ENCODE data around the gene ARHGEF10L.

Gene ARHGEF10L

GRCh38 chr1:17612831-17613230, 73.3 kb downstream of the ARHGEF10L start:
- DNase-seq (ENCODE audit: low read depth), result no peak
- no peak for TF ChIP-seq CTCF (conservative IDR thresholded peaks at IDR 0.05; ENCODE audit: low read depth, low read length)
- H3K4me3 ChIP-seq (ENCODE audit: low read depth, low read length), result no peak overlapping the region

- TF ChIP-seq CTCF (conservative IDR thresholded peaks at IDR 0.05; ENCODE audit: low read depth, low read length), result no peak
- no peak for DNase-seq (ENCODE audit: low read depth)
- H3K4me3 ChIP-seq (ENCODE audit: low read depth, low read length), result no peak overlapping the region
These were observed 75.1 kb downstream of the ARHGEF10L start for GRCh38 chr1:17614586-17614985.

- no peak for TF ChIP-seq CTCF (conservative IDR thresholded peaks at IDR 0.05; ENCODE audit: low read depth, low read length)
- no peak for DNase-seq (ENCODE audit: low read depth)
- no peak overlapping the region for H3K4me3 ChIP-seq (ENCODE audit: low read depth, low read length)
These were observed 75.7 kb downstream of the ARHGEF10L start for GRCh38 chr1:17615157-17615556.

GRCh38 chr1:17615959-17616358, 76.5 kb downstream of the ARHGEF10L start:
- TF ChIP-seq CTCF (conservative IDR thresholded peaks at IDR 0.05; ENCODE audit: low read depth, low read length), result no peak
- H3K4me3 ChIP-seq (ENCODE audit: low read depth, low read length), result no peak overlapping the region
- no peak for DNase-seq (ENCODE audit: low read depth)

GRCh38 chr1:17616731-17617279, 77.3 kb downstream of the ARHGEF10L start:
- DNase-seq (ENCODE audit: low read depth), result no peak
- no peak overlapping the region for H3K4me3 ChIP-seq (ENCODE audit: low read depth, low read length)
- no peak for TF ChIP-seq CTCF (conservative IDR thresholded peaks at IDR 0.05; ENCODE audit: low read depth, low read length)

- no peak for TF ChIP-seq CTCF (conservative IDR thresholded peaks at IDR 0.05; ENCODE audit: low read depth, low read length)
- H3K4me3 ChIP-seq (ENCODE audit: low read depth, low read length), result no peak overlapping the region
- peak; percentile 10 for DNase-seq (ENCODE audit: low read depth)
These were observed 78.5 kb downstream of the ARHGEF10L start for GRCh38 chr1:17617787-17618557.

Measured in choroid plexus epithelial cell (primary cell).